Stimulated activated CD4-positive, alpha-beta T cell treated with anti-CD3 and anti-CD28 coated beads, Interleukin-15, amount 100 ng/mL, for 24 hours (primary cell): ENCODE data around the gene DGCR8.
A peak's percentile ranks its signal among the peaks of the same experiment; 100 is the strongest.

Experiments used
- DNase-seq: peaks from one replicate; pipeline ENCODE4 v3.0.0-alpha.2; 2020

Gene DGCR8

GRCh38 chr22:20127318-20127868 lies 47.4 kb downstream of the DGCR8 start:
- no peak for DNase-seq

- DNase-seq = no peak
Measured at GRCh38 chr22:20127869-20128618, 48.0 kb downstream of the DGCR8 start.

DNA sequence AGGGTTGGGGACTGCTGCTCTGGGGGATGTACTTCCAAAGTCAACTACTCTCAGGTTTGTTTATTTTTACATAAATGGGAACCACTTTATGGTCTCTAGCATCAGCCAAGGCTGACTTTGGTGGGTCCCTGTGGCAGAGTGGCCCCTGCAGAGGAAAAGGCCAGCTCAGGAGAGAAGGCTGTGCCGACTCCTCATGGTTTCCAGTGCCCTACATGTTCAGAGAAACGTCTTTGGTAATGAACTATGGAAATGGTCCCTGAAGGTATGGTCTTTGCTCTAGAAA lies 48.5 kb downstream of the DGCR8 start:
- DNase-seq = no peak

DNA sequence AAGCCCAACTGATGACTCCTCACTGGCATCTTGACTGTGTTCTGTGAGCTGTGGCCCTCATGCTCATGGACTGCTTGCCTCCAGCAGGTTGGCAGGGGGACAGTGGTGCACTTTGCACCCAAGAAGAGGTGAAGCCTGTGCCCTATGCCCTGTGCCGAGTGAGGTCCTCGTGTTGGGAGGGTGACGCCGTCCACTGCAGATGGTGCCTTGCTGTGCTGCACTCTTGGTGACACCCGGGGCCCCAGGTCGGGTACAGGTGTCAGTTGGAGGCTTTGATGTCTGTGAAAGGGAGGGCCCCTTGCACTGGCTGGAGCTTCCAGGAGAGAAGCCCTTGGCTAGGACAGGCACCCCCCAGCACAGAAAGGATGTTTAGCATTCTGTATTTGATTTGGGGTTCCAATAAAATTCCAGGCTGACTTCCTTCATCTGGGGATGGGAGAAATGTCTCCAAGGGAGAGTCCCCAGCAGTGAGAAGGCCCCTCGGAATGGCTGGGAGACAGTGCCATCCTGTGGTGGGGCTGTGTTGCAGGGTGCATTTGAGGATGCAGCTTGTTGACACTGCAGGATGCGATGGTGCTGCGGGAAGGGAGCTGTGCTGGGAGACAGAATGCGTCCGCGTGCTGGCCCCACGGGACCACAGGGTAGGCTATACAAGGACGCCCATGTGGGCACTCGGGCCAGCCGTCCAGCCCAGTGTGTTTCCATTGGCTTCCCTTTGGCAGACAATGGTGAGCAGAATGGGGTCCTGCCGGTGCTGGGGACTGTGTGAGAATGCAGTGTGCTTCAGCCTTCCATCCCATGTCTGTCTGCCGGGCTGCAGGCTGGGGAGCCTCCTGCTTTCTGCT lies 49.1 kb downstream of the DGCR8 start:
- peak; percentile 62 for DNase-seq

GRCh38 chr22:20129747-20130014 lies 49.6 kb downstream of the DGCR8 start:
- no peak for DNase-seq

- DNase-seq = no peak
Measured at GRCh38 chr22:20130319-20130718, 50.3 kb downstream of the DGCR8 start.

GRCh38 chr22:20130731-20131596 lies 50.9 kb downstream of the DGCR8 start:
- DNase-seq = peak; percentile 88

DNA sequence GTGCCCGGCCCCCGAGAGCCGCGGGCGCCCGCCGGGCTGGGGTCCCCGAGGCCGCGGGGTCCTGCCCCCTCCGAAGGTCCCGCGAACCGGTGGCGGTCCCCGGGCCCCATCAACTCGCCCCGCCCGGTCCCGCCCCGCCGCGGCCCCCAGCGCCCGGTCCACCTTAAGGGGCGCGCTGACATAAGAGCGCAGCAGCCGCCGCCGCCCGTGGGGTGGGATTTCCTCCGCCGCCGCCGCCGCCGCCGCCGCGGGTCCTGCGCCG lies 51.5 kb downstream of the DGCR8 start, which contains the start of gene ZDHHC8:
TSS of gene ZDHHC8 (plus strand) at position 208 of the 262 bp plus-strand sequence. CDS start 144 bp downstream, outside the sequence.
- peak; percentile 66 for DNase-seq

GRCh38 chr22:20131859-20132685 lies 52.0 kb downstream of the DGCR8 start:
- DNase-seq = peak; percentile 47

DNA sequence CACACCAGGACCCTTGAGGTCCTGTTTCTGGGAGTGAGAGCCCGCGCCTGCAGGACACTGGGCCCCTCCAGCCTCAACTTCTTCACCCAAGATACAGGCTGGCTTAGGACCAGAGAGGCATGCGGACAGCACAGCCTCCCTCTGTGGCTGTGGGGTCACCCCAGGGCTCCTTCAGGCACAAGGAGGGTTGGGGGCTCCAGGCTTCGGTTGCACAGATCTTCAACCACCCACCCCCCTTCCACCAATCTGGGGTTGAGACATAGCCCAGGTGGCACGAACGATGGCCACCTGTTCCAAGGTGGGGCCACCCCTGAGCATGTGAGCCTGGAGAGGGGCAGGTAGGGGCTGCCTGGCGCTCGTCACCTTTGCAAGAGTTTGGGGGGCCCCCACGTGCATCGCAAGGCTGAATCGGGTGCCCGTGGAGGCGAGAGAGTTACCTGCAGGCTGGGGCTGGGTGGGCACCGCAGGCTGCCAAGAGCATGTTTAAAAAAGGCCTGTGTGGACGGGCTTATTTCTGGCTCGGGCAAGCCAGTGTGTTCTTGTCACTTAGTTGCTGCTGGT lies 52.7 kb downstream of the DGCR8 start:
- no peak for DNase-seq

DNA sequence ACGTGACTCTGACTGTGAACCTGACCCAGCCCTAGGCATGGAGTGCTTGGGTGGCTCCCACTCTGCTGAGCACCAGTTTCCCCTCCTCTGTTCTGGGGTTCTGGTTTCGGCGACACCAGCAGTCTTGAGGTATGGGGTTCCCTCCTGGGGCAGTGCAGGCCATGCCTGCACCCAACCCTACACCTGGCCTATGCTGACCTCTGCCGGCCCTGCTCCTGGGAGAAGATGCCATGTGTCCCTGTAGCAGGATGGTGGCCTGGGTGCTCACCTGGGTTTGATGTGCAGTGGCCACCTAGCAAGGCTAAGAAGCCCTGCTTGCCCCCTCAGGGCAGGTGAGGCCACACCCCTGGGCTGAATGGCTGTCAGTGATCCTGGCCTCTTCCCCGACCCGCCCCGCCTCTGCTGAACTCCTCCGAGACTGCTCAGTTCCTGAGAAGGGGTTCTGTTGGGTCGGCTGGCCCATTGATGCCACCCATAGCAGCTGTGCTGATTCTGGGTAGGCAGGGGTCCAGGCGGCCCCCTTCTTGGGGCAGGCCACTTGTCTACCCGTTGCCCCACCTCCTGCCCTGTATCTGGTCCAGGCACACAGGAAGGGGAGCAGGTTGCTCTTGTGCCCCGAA lies 54.0 kb downstream of the DGCR8 start:
- DNase-seq = no peak

DNA sequence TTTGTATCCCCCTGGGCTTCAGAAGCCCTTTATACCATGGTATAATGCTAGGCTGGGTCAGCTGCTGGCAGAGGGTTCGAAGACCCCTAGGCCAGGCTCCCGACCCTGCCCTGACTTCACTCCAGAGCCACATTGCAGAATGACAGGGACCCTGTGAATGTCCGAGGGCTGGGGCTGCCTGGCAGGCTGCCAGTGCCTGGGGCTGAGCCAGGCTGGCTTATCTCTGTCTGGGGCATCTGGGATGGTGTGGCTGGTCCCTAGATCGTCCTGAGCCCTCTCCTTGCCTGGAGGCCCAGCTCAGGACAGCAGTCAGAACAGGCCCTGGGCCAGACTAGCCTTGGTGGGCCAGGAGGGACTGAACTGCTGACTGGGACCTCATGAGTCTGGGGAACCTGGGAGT lies 55.2 kb downstream of the DGCR8 start:
- DNase-seq = no peak

- DNase-seq = no peak
Measured at GRCh38 chr22:20135806-20136602, 56.0 kb downstream of the DGCR8 start.

- DNase-seq = no peak
Measured at GRCh38 chr22:20136603-20136873, 56.5 kb downstream of the DGCR8 start.

DNA sequence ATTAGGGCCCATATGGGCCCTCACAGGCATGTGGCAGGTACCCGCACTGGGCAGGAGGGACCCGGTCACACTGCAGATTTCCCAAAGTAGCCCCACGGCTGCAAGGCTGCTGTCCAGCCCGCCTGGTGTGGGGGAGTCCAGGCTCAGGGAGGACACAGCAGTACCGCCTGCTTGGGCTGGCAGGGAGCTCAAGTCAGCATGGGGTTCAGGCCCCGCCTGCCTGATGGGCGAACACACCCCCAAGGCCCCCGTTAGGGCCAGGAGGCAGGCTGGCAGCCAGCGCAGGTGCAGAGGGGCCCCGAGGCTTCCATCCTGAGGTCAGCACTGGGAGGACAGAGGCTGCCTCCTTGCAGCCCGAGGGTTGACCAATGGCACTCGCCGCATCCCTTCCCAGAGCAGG lies 57.1 kb downstream of the DGCR8 start:
- no peak for DNase-seq

GRCh38 chr22:20137671-20138416 lies 57.8 kb downstream of the DGCR8 start:
- no peak for DNase-seq

- no peak for DNase-seq
Measured at GRCh38 chr22:20138417-20138738, 58.3 kb downstream of the DGCR8 start.

DNA sequence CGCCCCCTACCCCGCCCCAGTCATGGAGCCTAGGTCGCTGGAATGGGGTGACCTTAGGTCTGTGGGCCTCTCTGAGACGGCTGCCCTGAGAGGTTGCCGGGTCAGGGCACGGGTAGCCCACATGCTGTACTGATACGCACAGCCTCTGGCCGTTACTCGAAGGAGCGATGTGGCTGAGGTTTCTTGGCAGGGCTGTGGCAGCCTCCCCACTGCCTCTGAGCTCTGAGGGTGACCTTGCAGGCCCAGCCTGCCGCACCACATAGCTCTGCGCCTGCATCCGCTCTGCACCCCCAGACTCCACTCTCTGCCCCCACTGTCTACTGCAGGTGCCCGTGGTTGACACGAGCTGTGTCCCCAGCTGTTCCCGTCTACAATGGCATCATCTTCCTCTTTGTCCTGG lies 58.8 kb downstream of the DGCR8 start:
- DNase-seq = no peak

GRCh38 chr22:20139391-20140106 lies 59.5 kb downstream of the DGCR8 start:
- no peak for DNase-seq

- no peak for DNase-seq
Measured at GRCh38 chr22:20140107-20140445, 60.0 kb downstream of the DGCR8 start.
